Colonic mucosa (tissue), 4 donors: ENCODE data around the gene TMEM141. TPM values are rescaled to one million over a fixed set of nuclear protein-coding genes. Genes with fewer than 3 reads are reported as not detected.
A peak's percentile ranks its signal among the peaks of the same experiment; 100 is the strongest.

Experiments
- DNase-seq: peaks from one replicate; pipeline ENCODE4 v3.0.0-alpha.2; 2020
- H3K27ac ChIP-seq: fragments of 200-600 bp; one replicate; pipeline ENCODE4 v1.8.0; 2021
- H3K27me3 ChIP-seq: fragments of 200-600 bp; one replicate; pipeline ENCODE4 v1.8.0; 2021
- H3K36me3 ChIP-seq: fragments of 200-600 bp; one replicate; pipeline ENCODE4 v1.8.0; 2021
- H3K4me1 ChIP-seq: fragments of 200-600 bp; one replicate; pipeline ENCODE4 v1.8.0; 2021; ENCODE audit warnings: mild to moderate bottlenecking
- H3K4me3 ChIP-seq: fragments of 200-600 bp; one replicate; pipeline ENCODE4 v1.8.0; 2021
- H3K9ac ChIP-seq, 2 donors: one replicate each; pipeline ENCODE4 v1.7.0; 2013; ENCODE audit warnings: control low read depth in 2 of 2, low read depth in 2 of 2, low read length in 2 of 2
- H3K9me3 ChIP-seq: fragments of 200-600 bp; one replicate; pipeline ENCODE4 v1.8.0; 2021
- intact Hi-C: fragments of 100-400 bp; cut with DNase I; formaldehyde crosslinking; loops from one replicate; pipeline ENCODE4 v1.14.1; 2022
- total RNA-seq, 2 donors: library from RNA; stranded (reverse); fragmentation: NEBNext Ultra II Directional in 1 of 2; extraction: Animal tissue kit (Norgen Biotek cat#: 25700) in 1 of 2; gene quantifications; one replicate each; pipeline ENCODE4 v1.2.1, GENCODE V29; 2021
- TF ChIP-seq, protein P1 (sequence below): fragments of 200-600 bp; IDR thresholded peaks from one replicate; pipeline ENCODE4 v1.8.0; 2022; ENCODE audit warnings: antibody characterized with exemption, mild to moderate bottlenecking
- donor health status: healthy.
- donor health status: DM: no; HTN: no; CAD: no.
- donor health status: DM: no; HTN: no; CAD: no.

TMEM141 gene
- total RNA-seq, 2 donors from 2014 or later, result 236 to 366 TPM

DNA sequence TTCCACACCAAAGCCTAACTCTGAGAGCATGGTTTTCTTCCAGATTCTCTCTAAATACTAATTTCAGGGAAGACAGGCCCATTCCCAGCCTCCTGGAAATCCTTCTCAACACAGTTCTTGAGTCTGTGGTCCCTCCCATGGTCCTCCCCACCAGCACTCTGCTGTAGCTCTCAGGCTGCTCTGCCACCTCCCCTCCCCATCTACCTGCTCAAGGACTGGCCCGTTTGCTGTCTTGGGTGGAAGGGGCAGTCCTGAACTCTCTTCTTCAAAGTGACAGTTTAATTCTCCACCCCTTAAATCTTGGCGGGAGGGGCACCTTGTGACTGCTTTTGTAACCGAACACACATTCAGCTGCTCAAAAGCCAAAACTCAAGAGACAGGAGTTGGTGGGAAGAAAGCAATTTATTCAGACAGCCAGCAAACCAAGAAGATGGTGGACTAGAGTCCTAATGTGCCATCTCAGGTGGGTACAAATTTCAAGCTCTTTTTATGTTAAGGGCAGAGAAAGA, 19.2 kb upstream of the TMEM141 start:
- Histone ChIP-seq H3K4me1 (peaks cover under 1% of the 10 kb centered on the region), H3K9ac (peak overlapping the region in 1 of 2 donors; percentile 12), H3K27ac (no peak overlapping the region), H3K4me3 (no peak overlapping the region), H3K36me3 (no peaks in the 10 kb centered on the region), H3K9me3 (no peaks in the 10 kb centered on the region), H3K27me3 (no peaks in the 10 kb centered on the region)
- DNase-seq, result no peak
- intact Hi-C loops, result no loop called here
- TF ChIP-seq, protein P1, sequence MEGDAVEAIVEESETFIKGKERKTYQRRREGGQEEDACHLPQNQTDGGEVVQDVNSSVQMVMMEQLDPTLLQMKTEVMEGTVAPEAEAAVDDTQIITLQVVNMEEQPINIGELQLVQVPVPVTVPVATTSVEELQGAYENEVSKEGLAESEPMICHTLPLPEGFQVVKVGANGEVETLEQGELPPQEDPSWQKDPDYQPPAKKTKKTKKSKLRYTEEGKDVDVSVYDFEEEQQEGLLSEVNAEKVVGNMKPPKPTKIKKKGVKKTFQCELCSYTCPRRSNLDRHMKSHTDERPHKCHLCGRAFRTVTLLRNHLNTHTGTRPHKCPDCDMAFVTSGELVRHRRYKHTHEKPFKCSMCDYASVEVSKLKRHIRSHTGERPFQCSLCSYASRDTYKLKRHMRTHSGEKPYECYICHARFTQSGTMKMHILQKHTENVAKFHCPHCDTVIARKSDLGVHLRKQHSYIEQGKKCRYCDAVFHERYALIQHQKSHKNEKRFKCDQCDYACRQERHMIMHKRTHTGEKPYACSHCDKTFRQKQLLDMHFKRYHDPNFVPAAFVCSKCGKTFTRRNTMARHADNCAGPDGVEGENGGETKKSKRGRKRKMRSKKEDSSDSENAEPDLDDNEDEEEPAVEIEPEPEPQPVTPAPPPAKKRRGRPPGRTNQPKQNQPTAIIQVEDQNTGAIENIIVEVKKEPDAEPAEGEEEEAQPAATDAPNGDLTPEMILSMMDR, result no peak

DNA sequence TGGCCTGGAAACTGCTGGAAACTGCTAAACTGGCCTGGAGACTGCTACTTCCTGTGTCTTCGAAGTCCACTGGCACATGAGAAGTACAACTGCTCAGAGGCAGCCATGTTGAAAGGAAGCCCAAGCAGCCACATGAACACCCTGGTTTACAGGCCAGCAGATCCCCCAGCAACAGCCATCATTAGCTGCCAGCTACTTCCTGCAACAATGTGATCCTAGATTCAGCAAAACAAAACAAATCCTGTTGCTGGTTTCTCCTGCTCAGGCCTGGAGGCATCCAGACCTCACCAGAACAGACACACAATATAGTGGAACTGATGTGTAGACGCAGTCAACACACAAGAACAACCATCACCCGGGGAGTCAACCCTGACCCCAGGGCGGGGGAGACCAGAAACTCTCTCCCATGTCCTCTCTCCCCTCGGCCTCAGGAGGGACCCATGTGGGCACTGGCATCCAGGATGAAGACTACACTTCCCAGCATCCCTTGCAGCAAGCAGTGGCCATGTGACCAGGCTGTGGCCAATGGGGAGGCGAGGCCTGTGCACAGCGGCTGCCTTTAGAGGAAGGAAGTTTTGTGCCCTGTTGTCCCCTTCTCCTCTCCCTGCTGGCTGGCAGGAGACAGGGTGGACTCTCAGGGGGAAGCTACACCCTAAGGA, 17.6 kb upstream of the TMEM141 start:
- no peaks in the 10 kb centered on the region for H3K36me3 ChIP-seq
- no peak for DNase-seq
- H3K27me3 ChIP-seq, result no peaks in the 10 kb centered on the region
- no peak overlapping the region for H3K9ac ChIP-seq
- H3K27ac ChIP-seq, result no peak overlapping the region
- H3K9me3 ChIP-seq, result no peaks in the 10 kb centered on the region
- H3K4me3 ChIP-seq, result no peak overlapping the region
- TF ChIP-seq, protein P1, result no peak
- H3K4me1 ChIP-seq, result peaks cover 3% of the 10 kb centered on the region
- intact Hi-C loops, result no loop called here

DNA sequence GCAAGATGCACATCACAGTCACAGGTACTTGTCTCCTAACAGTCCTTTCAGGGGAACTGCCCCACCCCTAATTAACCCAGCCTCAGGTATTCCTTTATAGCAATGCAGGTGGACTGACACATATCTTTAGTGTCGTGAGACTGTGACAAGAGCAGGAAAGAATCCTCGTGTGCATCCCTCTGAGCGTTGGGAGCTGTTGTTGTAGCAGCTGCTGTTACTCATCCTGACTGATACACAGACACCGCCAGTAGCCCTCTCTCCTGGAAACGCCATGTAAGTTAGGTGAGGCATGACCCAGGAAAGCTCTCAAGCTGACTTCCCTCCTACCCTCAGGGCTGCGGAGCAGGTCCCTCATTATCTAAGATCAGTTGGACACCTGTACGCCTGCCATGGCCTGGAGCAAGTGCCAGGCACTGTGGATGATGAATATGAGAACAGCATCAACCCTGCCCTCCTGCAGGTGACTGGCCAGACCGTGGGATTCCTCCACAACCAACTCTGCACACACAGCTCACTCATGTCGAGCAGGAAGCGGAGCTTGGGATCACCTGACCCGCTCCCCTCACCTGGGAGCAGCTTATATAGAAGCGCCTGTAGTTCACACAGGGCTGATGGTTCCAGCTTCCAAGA, 16.6 kb upstream of the TMEM141 start:
- Histone ChIP-seq H3K36me3 (no peaks in the 10 kb centered on the region), H3K4me3 (no peak overlapping the region), H3K27ac (no peak overlapping the region), H3K9me3 (no peaks in the 10 kb centered on the region), H3K27me3 (no peaks in the 10 kb centered on the region), H3K4me1 (peaks cover 3% of the 10 kb centered on the region), H3K9ac (no peak overlapping the region)
- TF ChIP-seq, protein P1, result no peak
- intact Hi-C loops, result no loop called here
- DNase-seq, result no peak

- no peak overlapping the region for H3K4me3 ChIP-seq
- TF ChIP-seq, protein P1, result no peak
- no peak for DNase-seq
- H3K9ac ChIP-seq, result no peak overlapping the region
- no peaks in the 10 kb centered on the region for H3K27me3 ChIP-seq
- no peaks in the 10 kb centered on the region for H3K9me3 ChIP-seq
- no peak overlapping the region for H3K27ac ChIP-seq
- H3K36me3 ChIP-seq, result no peaks in the 10 kb centered on the region
- intact Hi-C loops, result no loop called here
- peaks cover 3% of the 10 kb centered on the region for H3K4me1 ChIP-seq
Observed at GRCh38 chr9:136775191-136775590, 16.0 kb upstream of the TMEM141 start.

- H3K27me3 ChIP-seq, result no peaks in the 10 kb centered on the region
- H3K27ac ChIP-seq, result peak overlapping the region; percentile 40
- no peak overlapping the region for H3K9ac ChIP-seq
- H3K4me3 ChIP-seq, result no peak overlapping the region
- DNase-seq, result no peak
- intact Hi-C loops, result no loop called here
- H3K9me3 ChIP-seq, result no peaks in the 10 kb centered on the region
- peaks cover 3% of the 10 kb centered on the region for H3K4me1 ChIP-seq
- no peaks in the 10 kb centered on the region for H3K36me3 ChIP-seq
- TF ChIP-seq, protein P1, result no peak
Observed at GRCh38 chr9:136776947-136777346, 14.2 kb upstream of the TMEM141 start.
